ENCODE data around the gene OSTM1. TPM values are rescaled to one million over a fixed set of nuclear protein-coding genes. Genes with fewer than 3 reads are reported as not detected.
"Not testable (repeated sequence)": the region's sequence is repeated elsewhere in the genome, so short reads cannot be mapped to it uniquely, and the experiment has no call there.

The OSTM1 gene
- total and polyA plus RNA-seq, 2 experiments from 2014 or later: 27.0 to 29.3 TPM

- no peaks in the 10 kb centered on the region for H3K9me3 ChIP-seq (ENCODE audit: low read depth)
- DNase-seq: no peak
- no peaks in the 10 kb centered on the region for H3K79me2 ChIP-seq (ENCODE audit: insufficient read depth)
- H3F3A ChIP-seq (ENCODE audit: insufficient read depth): no peaks in the 10 kb centered on the region
- WGBS, 2 experiments (ENCODE audit: low coverage in 1 of 2, low lambda C conversion rate in 2 of 2, missing lambda C conversion rate in 2 of 2): 67% methylated on average over 7 of the region's 7 CpGs
- no peaks in the 10 kb centered on the region for H3K27me3 ChIP-seq (replicated peaks; ENCODE audit: insufficient read depth)
- TF ChIP-seq EZH2 (IDR thresholded peaks at IDR 0.05; ENCODE audit: insufficient read depth, poor library complexity, severe bottlenecking) (no peak), EZH2phosphoT487 (IDR thresholded peaks at IDR 0.05; ENCODE audit: insufficient read depth, low read depth) (no peak)
- no peak overlapping the region for H3K9ac ChIP-seq
- no peaks in the 10 kb centered on the region for H3K9me2 ChIP-seq (ENCODE audit: insufficient read depth)
- in situ Hi-C loops (cut with MboI): no loop called here
- no peaks in the 10 kb centered on the region for H3K4me1 ChIP-seq (ENCODE audit: insufficient read depth)
- H3K4me3 ChIP-seq: no peak overlapping the region
- no peaks in the 10 kb centered on the region for H3K36me3 ChIP-seq (ENCODE audit: low read depth)
- H3K4me2 ChIP-seq (ENCODE audit: unreplicated experiment): no peak overlapping the region
- H3K27ac ChIP-seq: no peak overlapping the region
- H2AFZ ChIP-seq: peak overlapping the region; percentile 63
- H4K20me1 ChIP-seq (ENCODE audit: insufficient read depth): no peaks in the 10 kb centered on the region
These were observed 72.8 kb downstream of the OSTM1 start for GRCh38 chr6:108001696-108002231.

- H3K27ac ChIP-seq; H3K27me3 ChIP-seq (replicated peaks; ENCODE audit: insufficient read depth); in situ Hi-C loops (cut with MboI); DNase-seq; H3K9ac ChIP-seq; H3F3A ChIP-seq (ENCODE audit: insufficient read depth); H3K4me3 ChIP-seq; H4K20me1 ChIP-seq (ENCODE audit: insufficient read depth); H3K9me3 ChIP-seq (ENCODE audit: low read depth); H3K9me2 ChIP-seq (ENCODE audit: insufficient read depth); H3K79me2 ChIP-seq (ENCODE audit: insufficient read depth); H3K4me2 ChIP-seq (ENCODE audit: unreplicated experiment); H2AFZ ChIP-seq; H3K36me3 ChIP-seq (ENCODE audit: low read depth); H3K4me1 ChIP-seq (ENCODE audit: insufficient read depth): not testable (repeated sequence)
- 77 to 84% methylated on average over 5 of the region's 5 CpGs for whole genome bisulfite sequencing, 2 experiments (ENCODE audit: low coverage in 1 of 2, low lambda C conversion rate in 2 of 2, missing lambda C conversion rate in 2 of 2)
These were observed 74.3 kb downstream of the OSTM1 start for GRCh38 chr6:108000259-108000658.

GRCh38 chr6:107999341-107999740, 75.2 kb downstream of the OSTM1 start:
- H3K9me3 ChIP-seq (ENCODE audit: low read depth): no peaks in the 10 kb centered on the region
- H3K9me2 ChIP-seq (ENCODE audit: insufficient read depth): no peaks in the 10 kb centered on the region
- H3K27ac ChIP-seq: no peak overlapping the region
- no peaks in the 10 kb centered on the region for H3K79me2 ChIP-seq (ENCODE audit: insufficient read depth)
- in situ Hi-C loops (cut with MboI): no loop called here
- no peaks in the 10 kb centered on the region for H3K36me3 ChIP-seq (ENCODE audit: low read depth)
- TF ChIP-seq EZH2phosphoT487 (IDR thresholded peaks at IDR 0.05; ENCODE audit: insufficient read depth, low read depth) (no peak), EZH2 (IDR thresholded peaks at IDR 0.05; ENCODE audit: insufficient read depth, poor library complexity, severe bottlenecking) (no peak)
- no peak overlapping the region for H3K9ac ChIP-seq
- H3K27me3 ChIP-seq (replicated peaks; ENCODE audit: insufficient read depth): no peaks in the 10 kb centered on the region
- no peaks in the 10 kb centered on the region for H3F3A ChIP-seq (ENCODE audit: insufficient read depth)
- no peaks in the 10 kb centered on the region for H4K20me1 ChIP-seq (ENCODE audit: insufficient read depth)
- no peaks in the 10 kb centered on the region for H3K4me1 ChIP-seq (ENCODE audit: insufficient read depth)
- no peak overlapping the region for H3K4me2 ChIP-seq (ENCODE audit: unreplicated experiment)
- H3K4me3 ChIP-seq: no peak overlapping the region
- DNase-seq: no peak
- H2AFZ ChIP-seq: no peak overlapping the region

- H3K9me3 ChIP-seq (ENCODE audit: low read depth): no peaks in the 10 kb centered on the region
- no peaks in the 10 kb centered on the region for H3K9me2 ChIP-seq (ENCODE audit: insufficient read depth)
- DNase-seq: no peak
- H3K4me2 ChIP-seq (ENCODE audit: unreplicated experiment): no peak overlapping the region
- H3K36me3 ChIP-seq (ENCODE audit: low read depth): no peaks in the 10 kb centered on the region
- no peaks in the 10 kb centered on the region for H3K27me3 ChIP-seq (replicated peaks; ENCODE audit: insufficient read depth)
- 71 to 75% methylated on average over 9 of the region's 9 CpGs for WGBS, 2 experiments (ENCODE audit: low coverage in 1 of 2, low lambda C conversion rate in 2 of 2, missing lambda C conversion rate in 2 of 2)
- no peaks in the 10 kb centered on the region for H4K20me1 ChIP-seq (ENCODE audit: insufficient read depth)
- H3K79me2 ChIP-seq (ENCODE audit: insufficient read depth): no peaks in the 10 kb centered on the region
- H3K9ac ChIP-seq: no peak overlapping the region
- no peak overlapping the region for H3K27ac ChIP-seq
- no peak for TF ChIP-seq EZH2 (IDR thresholded peaks at IDR 0.05; ENCODE audit: insufficient read depth, poor library complexity, severe bottlenecking)
- TF ChIP-seq EZH2phosphoT487 (IDR thresholded peaks at IDR 0.05; ENCODE audit: insufficient read depth, low read depth): no peak
- H3F3A ChIP-seq (ENCODE audit: insufficient read depth): no peaks in the 10 kb centered on the region
- in situ Hi-C loops (cut with MboI): no loop called here
- H3K4me1 ChIP-seq (ENCODE audit: insufficient read depth): no peaks in the 10 kb centered on the region
- H2AFZ ChIP-seq: peak overlapping the region; percentile 14; the same call in 1 of the 2 replicates
- no peak overlapping the region for H3K4me3 ChIP-seq
These were observed 82.6 kb downstream of the OSTM1 start for GRCh38 chr6:107991772-107992550.

Small RNAs within 50 kb of the gene (small RNA-seq; reads per million reads assigned to genes)
- gene RF00019 (ENCODE audit: low read depth, low replicate concordance): not detected

Other genes with a start within 250 kb of the OSTM1 start
- 16.3 and 38.5 TPM in 2 replicates for gene SEC63, start 116.5 kb downstream of the OSTM1 start, total RNA-seq (2014; rRNA removed; shearing (Covaris generic))
- 184 and 190 TPM in 2 replicates for gene SEC63, start 116.5 kb downstream of the OSTM1 start, polyA plus RNA-seq (2016; fragmentation: Nextera tagmentation; extraction: Ambion mirVana)
- not detected in 2 replicates for gene NR2E1, start 91.3 kb upstream of the OSTM1 start, total RNA-seq (2014; rRNA removed; shearing (Covaris generic))
- gene NR2E1, start 91.3 kb upstream of the OSTM1 start, polyA plus RNA-seq (2016; fragmentation: Nextera tagmentation; extraction: Ambion mirVana): not detected in 2 replicates
- 234 and 236 TPM in 2 replicates for gene SNX3, start 186.3 kb upstream of the OSTM1 start, total RNA-seq (2014; rRNA removed; shearing (Covaris generic))
- 403 and 420 TPM in 2 replicates for gene SNX3, start 186.3 kb upstream of the OSTM1 start, polyA plus RNA-seq (2016; fragmentation: Nextera tagmentation; extraction: Ambion mirVana)
- 0.38 and 1.2 TPM in 2 replicates for gene AFG1L, start 220.3 kb upstream of the OSTM1 start, total RNA-seq (2014; rRNA removed; shearing (Covaris generic))
- gene AFG1L, start 220.3 kb upstream of the OSTM1 start, polyA plus RNA-seq (2016; fragmentation: Nextera tagmentation; extraction: Ambion mirVana): 3.5 and 4.1 TPM in 2 replicates

Measured in GM23248 (cell line).